ENCODE results near the gene CAP1. TPM values are rescaled to one million over a fixed set of nuclear protein-coding genes. Genes with fewer than 3 reads are reported as not detected.

CAP1 gene
- polyA plus RNA-seq, 2 donors, result 72.0 to 168 TPM

DNA sequence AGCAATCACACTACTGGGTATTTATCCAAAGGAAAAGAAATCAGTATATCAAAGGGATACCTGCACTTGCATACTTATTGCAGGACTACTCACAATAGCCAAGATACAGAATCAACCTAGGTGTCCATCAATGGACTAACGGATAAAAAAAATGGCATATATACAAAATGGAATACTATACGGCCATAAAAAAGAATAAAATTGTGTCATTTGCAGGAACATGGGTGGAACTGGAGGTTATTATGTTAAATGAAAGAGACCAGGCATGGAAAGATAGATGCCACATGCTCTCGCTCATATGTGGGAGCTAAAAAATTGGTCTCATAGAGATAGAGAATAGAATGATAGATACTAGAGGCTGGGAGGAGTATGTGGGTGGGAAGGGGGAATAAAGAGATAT, 29.3 kb upstream of the CAP1 start:
- no peaks in the 10 kb centered on the region for H3K9me3 ChIP-seq (ENCODE audit: control insufficient read depth in 2 of 2, insufficient read depth in 1 of 2, low read depth in 1 of 2, low read length in 1 of 2)
- H3K27ac ChIP-seq (ENCODE audit: low read depth in 2 of 2, low read length in 1 of 2), result no peak overlapping the region
- WGBS, 2 donors, result 96 to 97% methylated on average over 3 of the region's 3 CpGs
- no peaks in the 10 kb centered on the region for H3K36me3 ChIP-seq (ENCODE audit: control insufficient read depth in 2 of 2, insufficient read depth in 2 of 2, low read length in 1 of 2)
- H3K4me1 ChIP-seq (ENCODE audit: control insufficient read depth in 2 of 2, insufficient read depth in 2 of 2, low read length in 1 of 2), result no peaks in the 10 kb centered on the region
- H3K27me3 ChIP-seq (ENCODE audit: control insufficient read depth in 1 of 2, insufficient read depth in 2 of 2, low read length in 2 of 2), result no peaks in the 10 kb centered on the region
- H3K4me3 ChIP-seq (ENCODE audit: low read depth in 1 of 2, low read length in 2 of 2), result no peak overlapping the region

- Histone ChIP-seq H3K4me1 (ENCODE audit: control insufficient read depth in 2 of 2, insufficient read depth in 2 of 2, low read length in 1 of 2) (no peaks in the 10 kb centered on the region), H3K27ac (ENCODE audit: low read depth in 2 of 2, low read length in 1 of 2) (no peak overlapping the region), H3K4me3 (ENCODE audit: low read depth in 1 of 2, low read length in 2 of 2) (no peak overlapping the region), H3K27me3 (ENCODE audit: control insufficient read depth in 1 of 2, insufficient read depth in 2 of 2, low read length in 2 of 2) (no peaks in the 10 kb centered on the region), H3K36me3 (ENCODE audit: control insufficient read depth in 2 of 2, insufficient read depth in 2 of 2, low read length in 1 of 2) (no peaks in the 10 kb centered on the region), H3K9me3 (ENCODE audit: control insufficient read depth in 2 of 2, insufficient read depth in 1 of 2, low read depth in 1 of 2, low read length in 1 of 2) (no peaks in the 10 kb centered on the region)
- 68 to 76% methylated on average over 3 of the region's 3 CpGs for WGBS, 2 donors
Observed at GRCh38 chr1:40014253-40014706, 26.2 kb upstream of the CAP1 start.

- Histone ChIP-seq H3K4me3 (ENCODE audit: low read depth in 1 of 2, low read length in 2 of 2) (no peak overlapping the region), H3K4me1 (ENCODE audit: control insufficient read depth in 2 of 2, insufficient read depth in 2 of 2, low read length in 1 of 2) (no peaks in the 10 kb centered on the region), H3K36me3 (ENCODE audit: control insufficient read depth in 2 of 2, insufficient read depth in 2 of 2, low read length in 1 of 2) (no peaks in the 10 kb centered on the region), H3K9me3 (ENCODE audit: control insufficient read depth in 2 of 2, insufficient read depth in 1 of 2, low read depth in 1 of 2, low read length in 1 of 2) (no peaks in the 10 kb centered on the region), H3K27ac (ENCODE audit: low read depth in 2 of 2, low read length in 1 of 2) (no peak overlapping the region), H3K27me3 (ENCODE audit: control insufficient read depth in 1 of 2, insufficient read depth in 2 of 2, low read length in 2 of 2) (no peaks in the 10 kb centered on the region)
- 56 to 57% methylated on average over 10 of the region's 10 CpGs for WGBS, 2 donors
Observed at GRCh38 chr1:40014812-40015594, 25.5 kb upstream of the CAP1 start.

DNA sequence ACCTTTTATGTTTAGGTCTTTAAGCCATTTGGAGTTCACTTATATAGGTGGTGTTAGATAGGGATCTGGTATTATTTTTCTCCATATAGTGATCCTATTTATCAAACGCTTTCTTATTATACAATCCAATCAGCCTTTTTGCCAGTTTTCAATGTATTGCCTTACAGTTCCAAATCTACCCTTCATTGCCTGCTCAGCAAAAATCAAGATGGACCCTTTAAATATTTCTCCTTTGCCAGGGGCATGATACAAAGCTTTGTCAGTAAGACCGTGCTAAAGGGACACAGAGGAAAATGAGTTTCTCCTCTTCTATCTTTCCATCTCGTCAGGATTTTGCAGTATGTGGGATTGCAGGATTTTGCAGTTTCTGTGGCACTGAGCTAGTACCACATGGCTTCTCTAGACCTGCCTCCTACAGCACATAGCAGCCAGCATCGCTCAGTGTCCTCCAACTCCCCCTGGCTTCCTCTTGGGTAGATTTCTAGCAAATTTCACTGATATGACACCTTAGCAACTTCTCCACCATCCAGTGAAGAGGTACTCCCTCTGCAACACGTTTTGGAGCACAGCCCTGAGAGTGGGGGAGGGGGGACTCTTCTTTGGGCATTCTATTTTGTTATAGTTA, 22.5 kb upstream of the CAP1 start:
- Histone ChIP-seq H3K9me3 (ENCODE audit: control insufficient read depth in 2 of 2, insufficient read depth in 1 of 2, low read depth in 1 of 2, low read length in 1 of 2) (no peaks in the 10 kb centered on the region), H3K4me3 (ENCODE audit: low read depth in 1 of 2, low read length in 2 of 2) (no peak overlapping the region), H3K27me3 (ENCODE audit: control insufficient read depth in 1 of 2, insufficient read depth in 2 of 2, low read length in 2 of 2) (no peaks in the 10 kb centered on the region), H3K27ac (ENCODE audit: low read depth in 2 of 2, low read length in 1 of 2) (no peak overlapping the region), H3K36me3 (ENCODE audit: control insufficient read depth in 2 of 2, insufficient read depth in 2 of 2, low read length in 1 of 2) (no peaks in the 10 kb centered on the region), H3K4me1 (ENCODE audit: control insufficient read depth in 2 of 2, insufficient read depth in 2 of 2, low read length in 1 of 2) (no peaks in the 10 kb centered on the region)
- WGBS, 2 donors, result 78 to 80% methylated on average over 5 of the region's 5 CpGs

DNA sequence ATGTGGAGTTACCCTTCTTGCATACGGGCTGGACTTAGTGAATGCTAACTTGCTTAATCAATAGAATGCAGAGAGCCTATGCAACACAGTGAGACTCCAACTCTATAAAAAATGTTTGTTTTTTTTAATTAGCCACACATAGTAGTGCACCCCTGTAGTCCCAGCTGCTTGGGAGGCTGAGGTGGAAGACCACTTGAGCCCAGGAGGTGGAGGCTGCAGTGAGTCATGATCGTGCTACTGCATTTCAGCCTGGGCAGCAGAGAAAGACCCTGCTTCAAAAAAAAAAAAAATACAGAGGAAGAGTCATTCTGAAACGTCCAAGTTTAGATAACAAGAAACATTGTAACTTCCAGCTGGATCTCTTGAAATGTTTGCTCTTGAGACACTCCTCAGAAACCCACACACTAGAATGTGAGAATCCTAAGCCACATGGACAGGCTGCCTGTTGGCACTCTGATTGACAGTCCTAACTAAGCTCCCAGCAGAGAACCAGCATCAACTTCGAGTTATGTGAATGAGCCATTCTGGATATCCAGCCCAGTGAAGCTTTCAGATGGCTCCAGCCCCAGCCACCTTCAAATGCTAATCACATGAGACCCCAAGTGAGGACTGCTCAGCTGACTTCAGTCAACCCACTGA, 20.0 kb upstream of the CAP1 start:
- H3K27ac ChIP-seq (ENCODE audit: low read depth in 2 of 2, low read length in 1 of 2), result no peak overlapping the region
- no peak overlapping the region for H3K4me3 ChIP-seq (ENCODE audit: low read depth in 1 of 2, low read length in 2 of 2)
- H3K4me1 ChIP-seq (ENCODE audit: control insufficient read depth in 2 of 2, insufficient read depth in 2 of 2, low read length in 1 of 2), result no peaks in the 10 kb centered on the region
- no peaks in the 10 kb centered on the region for H3K9me3 ChIP-seq (ENCODE audit: control insufficient read depth in 2 of 2, insufficient read depth in 1 of 2, low read depth in 1 of 2, low read length in 1 of 2)
- WGBS, 2 donors, result 43 to 54% methylated on average over 4 of the region's 4 CpGs
- H3K36me3 ChIP-seq (ENCODE audit: control insufficient read depth in 2 of 2, insufficient read depth in 2 of 2, low read length in 1 of 2), result no peaks in the 10 kb centered on the region
- peaks cover 0 to 2% of the 10 kb centered on the region in 2 donors for H3K27me3 ChIP-seq (ENCODE audit: control insufficient read depth in 1 of 2, insufficient read depth in 2 of 2, low read length in 2 of 2)

- peaks cover 0 to 2% of the 10 kb centered on the region in 2 donors for H3K27me3 ChIP-seq (ENCODE audit: control insufficient read depth in 1 of 2, insufficient read depth in 2 of 2, low read length in 2 of 2)
- no peaks in the 10 kb centered on the region for H3K36me3 ChIP-seq (ENCODE audit: control insufficient read depth in 2 of 2, insufficient read depth in 2 of 2, low read length in 1 of 2)
- H3K4me1 ChIP-seq (ENCODE audit: control insufficient read depth in 2 of 2, insufficient read depth in 2 of 2, low read length in 1 of 2), result no peaks in the 10 kb centered on the region
- no peak overlapping the region for H3K4me3 ChIP-seq (ENCODE audit: low read depth in 1 of 2, low read length in 2 of 2)
- WGBS, 2 donors, result 80 to 88% methylated on average over 4 of the region's 4 CpGs
- no peak overlapping the region for H3K27ac ChIP-seq (ENCODE audit: low read depth in 2 of 2, low read length in 1 of 2)
- H3K9me3 ChIP-seq (ENCODE audit: control insufficient read depth in 2 of 2, insufficient read depth in 1 of 2, low read depth in 1 of 2, low read length in 1 of 2), result no peaks in the 10 kb centered on the region
Observed at GRCh38 chr1:40023379-40023944, 17.1 kb upstream of the CAP1 start.

- no peak overlapping the region for H3K27ac ChIP-seq (ENCODE audit: low read depth in 2 of 2, low read length in 1 of 2)
- peaks cover 0 to 2% of the 10 kb centered on the region in 2 donors for H3K27me3 ChIP-seq (ENCODE audit: control insufficient read depth in 1 of 2, insufficient read depth in 2 of 2, low read length in 2 of 2)
- no peaks in the 10 kb centered on the region for H3K9me3 ChIP-seq (ENCODE audit: control insufficient read depth in 2 of 2, insufficient read depth in 1 of 2, low read depth in 1 of 2, low read length in 1 of 2)
- WGBS, 2 donors, result 63 to 66% methylated on average over 2 of the region's 2 CpGs
- H3K36me3 ChIP-seq (ENCODE audit: control insufficient read depth in 2 of 2, insufficient read depth in 2 of 2, low read length in 1 of 2), result no peaks in the 10 kb centered on the region
- no peaks in the 10 kb centered on the region for H3K4me1 ChIP-seq (ENCODE audit: control insufficient read depth in 2 of 2, insufficient read depth in 2 of 2, low read length in 1 of 2)
- no peak overlapping the region for H3K4me3 ChIP-seq (ENCODE audit: low read depth in 1 of 2, low read length in 2 of 2)
Observed at GRCh38 chr1:40024671-40025070, 15.9 kb upstream of the CAP1 start.

DNA sequence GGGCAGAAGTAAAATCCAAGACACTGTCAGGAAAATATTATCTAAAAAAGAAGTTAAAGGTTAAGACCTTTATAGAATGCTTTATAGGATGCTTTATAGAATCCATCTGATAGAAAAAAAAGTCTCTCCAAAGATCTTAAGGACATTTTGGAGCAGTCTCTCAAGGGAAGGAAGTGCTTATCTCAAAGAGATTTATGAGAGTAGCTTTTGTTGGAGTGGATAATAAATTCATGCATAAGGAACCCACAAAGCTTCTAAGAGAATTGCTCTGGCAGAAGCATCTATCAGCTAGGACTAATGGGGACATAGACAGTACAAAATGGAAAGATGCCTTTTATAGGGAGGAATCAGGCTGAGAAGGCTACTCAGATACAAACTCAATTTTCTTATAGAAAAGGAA, 12.9 kb upstream of the CAP1 start:
- H3K36me3 ChIP-seq (ENCODE audit: control insufficient read depth in 2 of 2, insufficient read depth in 2 of 2, low read length in 1 of 2), result no peaks in the 10 kb centered on the region
- peaks cover 0 to 2% of the 10 kb centered on the region in 2 donors for H3K27me3 ChIP-seq (ENCODE audit: control insufficient read depth in 1 of 2, insufficient read depth in 2 of 2, low read length in 2 of 2)
- H3K9me3 ChIP-seq (ENCODE audit: control insufficient read depth in 2 of 2, insufficient read depth in 1 of 2, low read depth in 1 of 2, low read length in 1 of 2), result no peaks in the 10 kb centered on the region
- H3K4me3 ChIP-seq (ENCODE audit: low read depth in 1 of 2, low read length in 2 of 2), result no peak overlapping the region
- no peaks in the 10 kb centered on the region for H3K4me1 ChIP-seq (ENCODE audit: control insufficient read depth in 2 of 2, insufficient read depth in 2 of 2, low read length in 1 of 2)
- H3K27ac ChIP-seq (ENCODE audit: low read depth in 2 of 2, low read length in 1 of 2), result no peak overlapping the region

GRCh38 chr1:40029608-40030007, 10.9 kb upstream of the CAP1 start:
- no peaks in the 10 kb centered on the region for H3K36me3 ChIP-seq (ENCODE audit: control insufficient read depth in 2 of 2, insufficient read depth in 2 of 2, low read length in 1 of 2)
- H3K4me3 ChIP-seq (ENCODE audit: low read depth in 1 of 2, low read length in 2 of 2), result no peak overlapping the region
- no peaks in the 10 kb centered on the region for H3K4me1 ChIP-seq (ENCODE audit: control insufficient read depth in 2 of 2, insufficient read depth in 2 of 2, low read length in 1 of 2)
- no peaks in the 10 kb centered on the region for H3K27me3 ChIP-seq (ENCODE audit: control insufficient read depth in 1 of 2, insufficient read depth in 2 of 2, low read length in 2 of 2)
- 74 to 76% methylated on average over 3 of the region's 3 CpGs for WGBS, 2 donors
- no peaks in the 10 kb centered on the region for H3K9me3 ChIP-seq (ENCODE audit: control insufficient read depth in 2 of 2, insufficient read depth in 1 of 2, low read depth in 1 of 2, low read length in 1 of 2)
- no peak overlapping the region for H3K27ac ChIP-seq (ENCODE audit: low read depth in 2 of 2, low read length in 1 of 2)

Measured in esophagus (tissue), 2 donors.